ENCODE measurements around the gene CCNF.

CCNF gene

DNA sequence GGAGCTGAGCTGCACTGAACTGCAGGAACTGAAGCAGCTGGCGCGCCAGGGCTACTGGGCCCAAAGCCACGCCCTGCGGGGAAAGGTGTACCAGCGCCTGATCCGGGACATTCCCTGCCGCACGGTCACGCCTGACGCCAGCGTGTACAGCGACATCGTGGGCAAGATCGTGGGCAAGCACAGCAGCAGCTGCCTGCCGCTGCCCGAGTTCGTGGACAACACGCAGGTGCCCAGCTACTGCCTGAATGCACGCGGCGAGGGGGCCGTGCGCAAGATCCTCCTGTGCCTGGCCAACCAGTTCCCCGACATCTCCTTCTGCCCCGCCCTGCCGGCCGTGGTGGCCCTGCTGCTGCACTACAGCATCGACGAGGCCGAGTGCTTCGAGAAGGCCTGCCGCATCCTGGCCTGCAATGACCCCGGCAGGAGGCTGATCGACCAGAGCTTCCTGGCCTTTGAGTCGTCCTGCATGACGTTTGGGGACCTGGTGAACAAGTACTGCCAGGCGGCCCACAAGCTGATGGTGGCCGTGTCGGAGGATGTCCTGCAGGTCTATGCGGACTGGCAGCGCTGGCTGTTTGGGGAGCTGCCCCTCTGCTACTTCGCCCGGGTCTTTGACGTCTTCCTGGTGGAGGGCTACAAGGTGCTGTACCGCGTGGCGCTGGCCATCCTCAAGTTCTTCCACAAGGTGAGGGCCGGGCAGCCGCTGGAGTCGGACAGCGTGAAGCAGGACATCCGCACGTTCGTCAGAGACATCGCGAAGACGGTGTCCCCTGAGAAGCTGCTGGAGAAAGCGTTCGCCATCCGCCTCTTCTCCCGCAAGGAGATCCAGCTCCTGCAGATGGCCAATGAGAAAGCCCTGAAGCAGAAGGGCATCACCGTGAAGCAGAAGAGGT lies 67.2 kb downstream of the CCNF start:
- no peak for DNase-seq (ENCODE audit: low read depth, low spot score)
- H3K4me3 ChIP-seq (ENCODE audit: low read length) = no peak overlapping the region

DNA sequence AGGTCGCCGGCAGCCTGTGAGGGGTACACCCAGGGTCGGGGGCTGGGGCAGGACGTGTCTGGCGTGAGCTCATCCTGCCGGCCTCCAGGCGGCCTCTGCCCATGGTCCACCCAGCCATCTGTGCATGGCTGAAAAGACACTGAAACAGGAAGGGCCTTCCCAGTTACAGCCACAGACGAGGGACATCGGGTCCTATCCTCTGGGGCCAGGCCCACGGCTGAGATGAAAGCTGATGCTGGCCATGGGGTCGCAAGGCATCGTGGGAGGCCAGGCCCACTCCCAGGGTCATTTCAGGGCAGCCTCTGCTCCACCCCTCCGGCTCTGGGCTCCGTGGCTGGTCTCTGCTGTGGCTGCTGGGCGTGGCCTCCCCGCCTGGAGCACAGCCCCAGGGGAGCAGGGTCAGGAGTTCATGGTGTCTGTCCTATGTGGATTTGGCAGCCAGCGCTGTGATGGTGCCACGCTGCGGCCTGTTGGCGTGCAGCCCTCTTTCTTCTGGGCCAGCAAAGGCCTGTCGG lies 67.9 kb downstream of the CCNF start:
- no peak for DNase-seq (ENCODE audit: low read depth, low spot score)
- no peak overlapping the region for H3K4me3 ChIP-seq (ENCODE audit: low read length)

DNA sequence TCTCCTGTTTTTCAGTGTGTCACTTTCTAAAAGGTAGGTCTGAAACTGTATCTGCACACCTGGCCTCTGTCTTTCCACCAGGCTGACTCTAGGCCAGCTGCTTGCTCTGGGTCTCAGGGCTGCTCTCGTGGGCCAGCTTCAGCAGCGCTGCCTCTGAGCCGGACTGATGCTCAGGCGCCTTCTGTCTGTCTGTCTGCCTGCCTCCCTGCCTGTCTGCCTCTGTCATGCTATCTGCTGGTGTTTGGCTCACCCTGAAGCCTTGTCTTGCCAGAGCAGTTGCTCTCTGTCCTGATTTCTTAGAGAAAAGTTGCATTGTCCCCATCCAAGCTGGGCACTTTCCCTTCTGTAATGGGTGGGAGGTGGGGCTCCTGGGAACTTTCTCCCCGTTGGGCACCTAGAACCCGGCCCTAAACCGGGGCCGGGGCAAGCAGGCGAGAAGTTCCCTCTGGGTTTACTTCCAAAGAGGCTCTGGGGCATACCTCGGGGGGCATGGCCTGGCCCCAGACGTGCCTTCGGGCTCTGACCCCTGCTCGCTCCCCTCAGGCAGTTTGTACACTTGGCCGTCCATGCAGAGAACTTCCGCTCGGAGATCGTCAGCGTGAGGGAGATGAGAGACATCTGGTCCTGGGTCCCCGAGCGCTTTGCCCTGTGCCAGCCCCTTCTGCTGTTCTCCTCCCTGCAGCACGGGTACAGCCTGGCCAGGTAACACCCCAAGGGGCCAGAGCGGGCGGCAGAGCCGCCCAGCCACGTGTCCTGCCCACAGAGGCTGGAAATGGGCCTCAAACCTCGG lies 68.6 kb downstream of the CCNF start:
- no peak for DNase-seq (ENCODE audit: low read depth, low spot score)
- no peak overlapping the region for H3K4me3 ChIP-seq (ENCODE audit: low read length)

DNA sequence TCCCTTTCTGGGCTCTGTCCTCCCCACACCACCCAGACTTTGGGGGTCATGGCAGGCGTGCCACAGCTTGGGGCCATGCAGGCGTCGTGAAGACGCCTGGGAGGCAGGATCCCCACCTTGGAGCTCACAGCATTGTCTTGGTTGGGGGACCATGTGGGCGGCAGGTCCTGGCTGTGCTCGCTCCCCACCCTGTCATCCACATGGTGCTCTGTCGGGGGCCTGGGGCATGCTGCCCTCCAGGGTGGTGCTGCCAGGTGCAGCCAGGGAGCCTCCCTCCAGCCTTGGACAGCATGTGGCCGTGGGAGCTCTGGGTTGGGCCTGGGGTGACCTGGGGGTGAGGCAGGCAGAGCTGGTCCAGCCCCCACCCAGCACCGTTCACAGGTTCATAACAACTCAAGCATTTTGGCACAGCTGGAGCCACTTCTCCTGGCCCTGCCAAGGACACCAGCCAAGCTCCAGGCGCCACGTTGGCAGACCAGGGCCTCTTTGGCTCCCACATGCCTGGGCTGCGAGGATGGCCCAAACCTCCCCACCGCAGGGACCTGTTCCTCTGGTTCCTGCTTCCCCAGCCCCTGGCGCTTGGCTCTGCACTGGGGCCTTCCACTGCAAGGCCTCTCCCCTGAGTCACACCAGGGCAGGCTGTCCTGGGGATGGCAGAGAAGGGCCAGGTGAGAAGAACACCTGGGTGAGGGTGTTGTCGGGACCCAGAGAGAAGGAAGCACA lies 69.4 kb downstream of the CCNF start:
- DNase-seq (ENCODE audit: low read depth, low spot score) = no peak

GRCh38 chr16:2499454-2499853 lies 70.2 kb downstream of the CCNF start:
- DNase-seq (ENCODE audit: low read depth, low spot score) = no peak
- no peak overlapping the region for H3K4me3 ChIP-seq (ENCODE audit: low read length)

More for the DNA sequence above, 69.4 kb downstream of the CCNF start:
- H3K4me3 ChIP-seq (ENCODE audit: low read length) = no peak overlapping the region

GRCh38 chr16:2499890-2500429 lies 70.7 kb downstream of the CCNF start:
- H3K4me3 ChIP-seq (ENCODE audit: low read length) = no peak overlapping the region
- DNase-seq (ENCODE audit: low read depth, low spot score) = no peak

DNA sequence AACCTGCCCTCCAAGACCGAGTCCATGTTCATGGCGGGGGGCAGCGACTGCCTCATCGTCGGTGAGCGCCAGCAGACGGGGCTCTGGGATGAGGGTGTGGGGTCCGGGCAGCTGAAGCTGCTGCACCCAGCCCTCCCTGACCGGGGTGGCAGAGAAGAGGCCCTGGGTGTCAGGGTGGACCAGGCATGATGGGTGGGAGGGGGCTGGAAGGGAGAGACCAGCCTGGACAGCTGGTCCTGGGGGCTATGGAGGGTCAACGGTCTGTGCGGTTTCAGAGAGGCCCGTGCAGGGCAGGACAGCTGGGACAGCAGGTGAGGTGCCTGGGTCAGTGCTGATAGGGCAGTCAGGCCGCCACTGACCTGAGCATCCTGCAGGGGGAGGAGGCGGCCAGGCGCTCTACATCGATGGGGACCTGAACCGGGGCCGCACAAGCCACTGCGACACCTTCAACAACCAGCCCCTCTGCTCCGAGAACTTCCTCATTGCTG lies 71.2 kb downstream of the CCNF start:
- no peak for DNase-seq (ENCODE audit: low read depth, low spot score)
- no peak overlapping the region for H3K4me3 ChIP-seq (ENCODE audit: low read length)

GRCh38 chr16:2500918-2501750 lies 71.9 kb downstream of the CCNF start:
- DNase-seq (ENCODE audit: low read depth, low spot score) = peak; percentile 45
- peak overlapping the region; percentile 16; the same call in 1 of the 2 replicates for H3K4me3 ChIP-seq (ENCODE audit: low read length)

DNA sequence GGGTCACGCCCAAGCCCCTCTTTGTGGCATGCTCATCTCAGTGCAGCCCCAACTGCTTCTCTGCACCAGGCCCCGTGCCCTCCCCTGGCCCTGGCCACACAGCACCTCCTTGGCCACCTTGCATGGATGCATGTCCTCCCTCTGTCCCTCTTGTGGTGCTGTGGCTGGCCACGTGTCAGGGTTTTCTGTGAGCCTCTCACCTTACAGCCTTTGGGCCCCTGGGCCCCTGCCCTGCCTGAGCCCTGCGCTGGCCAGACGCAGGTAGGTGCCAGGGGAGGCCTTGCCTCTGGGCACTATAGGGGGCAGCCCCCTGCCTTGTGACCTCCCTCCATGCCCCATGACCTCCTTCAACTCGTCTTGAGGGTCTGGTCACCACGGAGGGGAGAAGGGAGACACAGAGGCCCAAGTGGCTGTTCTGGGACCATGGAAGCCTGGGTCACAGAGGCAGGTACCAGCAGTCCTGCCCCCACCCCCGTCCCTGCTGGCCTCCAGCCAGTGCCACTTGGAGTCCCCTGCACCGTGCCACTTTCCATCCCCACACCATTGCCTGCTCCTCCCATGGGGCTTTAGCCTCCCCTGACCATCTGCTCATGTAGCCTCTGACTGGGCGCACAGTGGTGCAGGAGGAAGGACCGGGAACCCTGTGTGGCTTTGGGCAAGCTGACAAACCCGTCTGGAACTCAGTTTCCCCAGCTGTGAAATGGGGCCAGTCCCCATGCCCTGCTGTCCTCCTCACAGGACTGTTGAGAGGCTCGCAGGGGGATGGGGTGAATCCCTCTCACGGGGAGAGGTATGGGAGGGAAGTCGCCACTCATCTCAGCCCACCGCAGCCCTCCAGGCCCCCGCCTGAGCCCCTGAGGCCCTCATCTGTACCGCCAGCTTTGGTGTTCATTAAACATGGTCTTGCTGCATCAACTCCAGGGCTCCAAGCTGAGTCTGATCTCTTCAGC lies 73.0 kb downstream of the CCNF start:
- no peak for DNase-seq (ENCODE audit: low read depth, low spot score)
- no peak overlapping the region for H3K4me3 ChIP-seq (ENCODE audit: low read length)

GRCh38 chr16:2505695-2506094 lies 76.4 kb downstream of the CCNF start:
- no peak overlapping the region for H3K4me3 ChIP-seq (ENCODE audit: low read length)
- DNase-seq (ENCODE audit: low read depth, low spot score) = no peak

DNA sequence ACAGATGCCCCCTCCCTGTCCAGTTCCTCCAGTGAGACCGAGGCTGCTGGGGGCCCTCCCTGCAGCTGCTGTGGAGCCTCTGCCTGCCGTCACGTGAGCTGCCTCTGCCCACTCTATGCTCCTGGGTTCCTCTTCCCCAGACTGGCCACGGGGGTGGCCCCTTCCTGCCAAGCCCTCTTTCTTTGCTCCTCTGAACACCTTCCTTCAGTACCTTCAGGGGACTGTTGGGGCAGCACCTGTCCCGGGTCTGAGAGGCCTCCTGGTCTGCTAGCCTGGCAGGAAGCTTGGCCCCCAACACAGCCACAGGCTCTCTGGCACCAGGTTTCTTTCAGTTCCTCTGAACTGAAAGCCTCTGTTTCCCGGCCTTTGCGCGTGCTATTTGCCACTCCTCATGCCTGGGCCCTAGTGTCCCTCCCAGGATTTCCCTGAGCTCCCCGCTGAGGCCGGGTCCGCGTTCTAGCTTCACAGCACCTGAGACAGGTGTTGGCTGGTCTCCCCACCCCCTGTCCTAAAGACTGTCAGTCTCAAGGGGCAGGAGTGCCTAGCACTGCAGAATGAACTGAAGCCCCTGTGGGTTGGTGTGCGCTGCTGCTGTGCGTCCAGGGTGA lies 77.9 kb downstream of the CCNF start:
- H3K4me3 ChIP-seq (ENCODE audit: low read length) = no peak overlapping the region
- DNase-seq (ENCODE audit: low read depth, low spot score) = no peak

DNA sequence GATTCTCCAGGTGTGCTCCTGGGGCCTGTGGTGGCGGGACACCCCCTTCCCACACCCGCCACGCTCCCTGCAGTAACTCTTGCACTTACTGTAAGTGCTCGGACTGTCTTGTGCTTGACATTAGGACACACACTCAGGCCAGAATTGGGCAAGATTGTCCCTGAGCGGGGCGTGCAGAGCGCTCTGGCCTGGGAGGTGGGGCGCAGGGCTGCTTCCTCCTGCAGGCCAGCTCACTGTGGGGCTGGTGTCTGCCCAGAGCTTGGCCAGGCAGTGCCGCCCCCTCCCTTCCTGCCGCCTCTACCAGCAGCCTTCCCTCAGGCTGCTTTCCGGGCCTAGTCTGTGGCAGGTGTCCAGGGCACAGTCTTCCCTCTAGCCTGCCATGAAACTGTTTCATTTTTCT lies 78.4 kb downstream of the CCNF start:
- no peak overlapping the region for H3K4me3 ChIP-seq (ENCODE audit: low read length)
- DNase-seq (ENCODE audit: low read depth, low spot score) = no peak

Data from Jurkat, Clone E6-1 (cell line).